Mesenchymal stem cell (in vitro differentiated cells and primary cell): ENCODE measurements around the gene SDC1.
"Not testable (repeated sequence)": the region's sequence is repeated elsewhere in the genome, so short reads cannot be mapped to it uniquely, and the experiment has no call there.

Experiments used
- DNase-seq: peaks from one replicate; pipeline ENCODE4 v3.0.0-alpha.2; 2013
- H2AFZ ChIP-seq: one replicate; pipeline ENCODE4 v1.6.1; 2013; ENCODE audit warnings: low read depth, mild to moderate bottlenecking, control low read depth, inconsistent platforms, low read length, moderate library complexity
- H2AK5ac ChIP-seq: 2 replicates; pipeline ENCODE4 v1.6.1; 2013; ENCODE audit warnings: low read length, moderate library complexity, mild to moderate bottlenecking, inconsistent platforms; ENCODE audit not compliant: severe bottlenecking
- H2BK120ac ChIP-seq: one replicate; pipeline ENCODE4 v1.6.1; 2013; ENCODE audit warnings: low read depth, mild to moderate bottlenecking, inconsistent platforms, low read length, moderate library complexity
- H2BK12ac ChIP-seq, 2 experiments: one replicate each; pipeline ENCODE4 v1.6.1; 2013; ENCODE audit warnings: inconsistent platforms in 2 of 2, low read length in 2 of 2, mild to moderate bottlenecking in 2 of 2, moderate library complexity in 2 of 2, control low read depth in 1 of 2
- H2BK15ac ChIP-seq: one replicate; pipeline ENCODE4 v1.6.1; 2013; ENCODE audit warnings: mild to moderate bottlenecking, low read depth, inconsistent platforms; ENCODE audit not compliant: poor library complexity, severe bottlenecking
- H2BK5ac ChIP-seq: 2 replicates; pipeline ENCODE4 v1.6.1; 2013; ENCODE audit warnings: low read depth, mild to moderate bottlenecking, low read length, control low read depth, inconsistent platforms; ENCODE audit not compliant: poor library complexity, severe bottlenecking
- H3K14ac ChIP-seq, 2 experiments: one replicate each; pipeline ENCODE4 v1.6.1; 2013; ENCODE audit warnings: inconsistent platforms in 2 of 2, low read length in 2 of 2, control low read depth in 1 of 2, mild to moderate bottlenecking in 1 of 2, moderate library complexity in 1 of 2
- H3K18ac ChIP-seq, 2 experiments: one replicate each; pipeline ENCODE4 v1.6.1; 2013; ENCODE audit warnings: inconsistent platforms in 2 of 2, low read length in 2 of 2, control low read depth in 1 of 2, low read depth in 1 of 2, mild to moderate bottlenecking in 1 of 2
- H3K23ac ChIP-seq, 2 experiments: one replicate each; pipeline ENCODE4 v1.6.1; 2013; ENCODE audit warnings: inconsistent platforms in 2 of 2, low read length in 2 of 2, mild to moderate bottlenecking in 2 of 2, moderate library complexity in 2 of 2, control low read depth in 1 of 2
- H3K27ac ChIP-seq: 2 replicates; pipeline ENCODE4 v1.5.1; 2013; ENCODE audit warnings: mild to moderate bottlenecking, moderate library complexity, low read length, control low read depth, inconsistent platforms; ENCODE audit not compliant: poor library complexity, severe bottlenecking
- H3K27me3 ChIP-seq, 2 experiments: 2 replicates each; pipeline versions ENCODE4 v1.6.1 to v1.7.0; 2013; ENCODE audit warnings: low read length in 2 of 2, mild to moderate bottlenecking in 2 of 2, moderate library complexity in 2 of 2, control low read depth in 1 of 2, inconsistent platforms in 1 of 2; ENCODE audit not compliant: control insufficient read depth in 1 of 2, insufficient read depth in 1 of 2
- H3K36me3 ChIP-seq, 2 experiments: 2 replicates each; pipeline versions ENCODE4 v1.6.1 to v1.7.0; 2013; ENCODE audit warnings: low read length in 2 of 2, control low read depth in 1 of 2, inconsistent platforms in 1 of 2, low read depth in 1 of 2, mild to moderate bottlenecking in 1 of 2; ENCODE audit not compliant: insufficient read depth in 2 of 2, control insufficient read depth in 1 of 2
- H3K4ac ChIP-seq, 2 experiments: one replicate each; pipeline ENCODE4 v1.6.1; 2013; ENCODE audit warnings: inconsistent platforms in 2 of 2, low read length in 2 of 2, mild to moderate bottlenecking in 2 of 2, moderate library complexity in 2 of 2, control low read depth in 1 of 2, low read depth in 1 of 2
- H3K4me1 ChIP-seq: 2 replicates; pipeline ENCODE4 v1.6.1; 2013; ENCODE audit warnings: low read depth, low read length, control low read depth; ENCODE audit not compliant: control insufficient read depth, insufficient read depth
- H3K4me2 ChIP-seq: 2 replicates; pipeline ENCODE4 v1.6.1; 2013; ENCODE audit warnings: low read length, mild to moderate bottlenecking, inconsistent platforms; ENCODE audit not compliant: poor library complexity, severe bottlenecking
- H3K4me3 ChIP-seq, 2 experiments: 2 replicates each; pipeline versions ENCODE4 v1.5.1 to v1.7.0; 2013; ENCODE audit warnings: low read length in 2 of 2, mild to moderate bottlenecking in 2 of 2, control low read depth in 1 of 2, low read depth in 1 of 2; ENCODE audit not compliant: insufficient read depth in 1 of 2
- H3K79me1 ChIP-seq: replicated peaks from 2 replicates; pipeline ENCODE4 v1.6.1; 2013; ENCODE audit warnings: mild to moderate bottlenecking, control low read depth, low read length, inconsistent platforms; ENCODE audit not compliant: poor library complexity, severe bottlenecking
- H3K9ac ChIP-seq: 2 replicates; pipeline ENCODE4 v1.7.0; 2013; ENCODE audit warnings: mild to moderate bottlenecking, low read length, moderate library complexity
- H3K9me3 ChIP-seq: 2 replicates; pipeline ENCODE4 v1.7.0; 2013; ENCODE audit warnings: mild to moderate bottlenecking, low read length; ENCODE audit not compliant: control insufficient read depth
- H4K8ac ChIP-seq: one replicate; pipeline ENCODE4 v1.6.1; 2013; ENCODE audit warnings: inconsistent platforms, mild to moderate bottlenecking, low read length, moderate library complexity
- H4K91ac ChIP-seq: one replicate; pipeline ENCODE4 v1.6.1; 2013; ENCODE audit warnings: mild to moderate bottlenecking, low read length, inconsistent platforms
- WGBS: methylation state at CpG from one replicate; pipeline ENCODE4 v1.1.7; 2013; ENCODE audit warnings: mixed read lengths; 5-methylcytosine and 5-hydroxymethylcytosine counted together

The SDC1 gene

DNA sequence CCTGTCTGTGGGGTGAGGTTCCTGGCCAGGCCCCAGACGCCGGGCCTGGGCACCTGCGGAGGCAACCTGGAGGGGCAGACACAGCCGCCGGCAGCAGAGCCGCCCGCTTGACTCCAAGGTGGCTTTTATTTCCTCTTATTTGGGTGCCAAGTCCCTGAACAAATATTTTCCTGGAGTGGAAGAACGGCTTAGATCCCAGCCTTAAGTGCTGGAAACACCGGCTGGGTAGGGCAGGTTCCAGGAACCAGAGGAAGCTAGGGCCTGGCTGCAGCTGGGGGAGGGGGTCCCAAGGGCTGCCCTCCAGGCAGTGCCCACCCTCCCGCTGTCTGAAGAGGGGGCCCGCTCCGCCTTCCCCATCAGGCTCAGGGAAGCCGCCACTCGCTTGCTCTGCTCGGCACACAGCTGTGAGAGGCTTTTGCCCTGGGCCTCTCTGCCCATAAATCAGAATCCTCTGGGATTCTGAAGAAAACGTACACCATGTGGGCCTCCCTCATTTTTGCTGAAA is 28.2 kb downstream of the SDC1 start:
- WGBS = 57% methylated on average over 16 of the region's 16 CpGs
- H3K23ac ChIP-seq = no peak overlapping the region
- no peak overlapping the region for H2AK5ac ChIP-seq
- no peak overlapping the region for H3K4me3 ChIP-seq
- no peak overlapping the region for H2AFZ ChIP-seq
- H2BK12ac ChIP-seq = no peak overlapping the region
- H3K4me2 ChIP-seq = no peak overlapping the region
- H2BK5ac ChIP-seq = no peak overlapping the region
- H3K18ac ChIP-seq = peak overlapping the region; percentile 3 to 62
- H3K9me3 ChIP-seq = no peaks in the 10 kb centered on the region
- H3K4me1 ChIP-seq = peaks cover 4% of the 10 kb centered on the region
- H4K91ac ChIP-seq = no peak overlapping the region
- H2BK120ac ChIP-seq = no peak overlapping the region
- DNase-seq = no peak
- H4K8ac ChIP-seq = peak overlapping the region; percentile 68
- H3K4ac ChIP-seq = peak overlapping the region in 1 of 2 experiments; percentile 26
- H3K27me3 ChIP-seq = no peaks in the 10 kb centered on the region
- no peak overlapping the region for H3K27ac ChIP-seq
- no peak overlapping the region for H3K14ac ChIP-seq
- H3K36me3 ChIP-seq = peaks cover 18 to 21% of the 10 kb centered on the region in 2 experiments
- no peak overlapping the region for H3K9ac ChIP-seq
- H3K79me1 ChIP-seq = peaks cover 1% of the 10 kb centered on the region
- H2BK15ac ChIP-seq = peak overlapping the region; percentile 12

DNA sequence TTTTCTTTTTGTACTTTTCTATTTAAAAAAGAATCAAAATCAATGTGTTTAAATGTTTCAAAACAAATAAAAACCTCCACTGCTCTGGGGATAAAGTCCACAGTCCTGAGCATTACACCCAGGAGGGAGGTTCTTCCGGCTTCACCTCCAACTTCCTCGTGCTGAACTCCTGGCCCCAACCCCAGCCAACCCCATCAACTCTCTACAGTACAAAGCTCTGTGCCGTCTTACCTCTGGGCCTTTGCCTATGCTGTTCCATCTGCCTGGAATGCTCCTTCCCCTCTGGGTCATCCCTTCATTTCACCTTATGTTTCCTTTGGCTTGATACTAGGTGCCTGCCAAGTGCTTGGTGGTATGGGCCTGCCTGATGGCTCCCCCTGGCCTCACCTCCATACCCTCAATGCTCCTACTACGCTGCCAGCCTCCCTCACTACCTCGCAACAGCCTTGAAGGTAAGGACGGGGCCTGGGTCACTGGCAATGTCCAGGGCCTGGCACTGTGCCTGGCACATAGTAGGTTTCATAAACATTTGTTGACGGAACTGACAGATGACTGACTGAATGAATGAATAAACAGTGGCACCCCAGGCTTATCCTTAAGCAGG is 28.8 kb downstream of the SDC1 start:
- peaks cover 1% of the 10 kb centered on the region for H3K79me1 ChIP-seq
- no peak overlapping the region for H3K14ac ChIP-seq
- H3K18ac ChIP-seq = peak overlapping the region; percentile 3 to 7
- H2BK120ac ChIP-seq = no peak overlapping the region
- H3K9ac ChIP-seq = no peak overlapping the region
- H4K91ac ChIP-seq = no peak overlapping the region
- no peak overlapping the region for H3K23ac ChIP-seq
- WGBS = 93% methylated on average over 7 of the region's 7 CpGs
- no peak overlapping the region for H3K4me2 ChIP-seq
- no peak overlapping the region for H3K4me3 ChIP-seq
- peaks cover 12 to 16% of the 10 kb centered on the region in 2 experiments for H3K36me3 ChIP-seq
- H4K8ac ChIP-seq = no peak overlapping the region
- H2BK15ac ChIP-seq = no peak overlapping the region
- H3K27me3 ChIP-seq = no peaks in the 10 kb centered on the region
- no peak overlapping the region for H2BK5ac ChIP-seq
- no peak overlapping the region for H2AK5ac ChIP-seq
- no peak for DNase-seq
- H3K9me3 ChIP-seq = no peaks in the 10 kb centered on the region
- no peak overlapping the region for H3K27ac ChIP-seq
- H2AFZ ChIP-seq = no peak overlapping the region
- peak overlapping the region in 1 of 2 experiments; percentile 26 for H3K4ac ChIP-seq
- no peak overlapping the region for H2BK12ac ChIP-seq
- H3K4me1 ChIP-seq = peaks cover 5% of the 10 kb centered on the region

DNA sequence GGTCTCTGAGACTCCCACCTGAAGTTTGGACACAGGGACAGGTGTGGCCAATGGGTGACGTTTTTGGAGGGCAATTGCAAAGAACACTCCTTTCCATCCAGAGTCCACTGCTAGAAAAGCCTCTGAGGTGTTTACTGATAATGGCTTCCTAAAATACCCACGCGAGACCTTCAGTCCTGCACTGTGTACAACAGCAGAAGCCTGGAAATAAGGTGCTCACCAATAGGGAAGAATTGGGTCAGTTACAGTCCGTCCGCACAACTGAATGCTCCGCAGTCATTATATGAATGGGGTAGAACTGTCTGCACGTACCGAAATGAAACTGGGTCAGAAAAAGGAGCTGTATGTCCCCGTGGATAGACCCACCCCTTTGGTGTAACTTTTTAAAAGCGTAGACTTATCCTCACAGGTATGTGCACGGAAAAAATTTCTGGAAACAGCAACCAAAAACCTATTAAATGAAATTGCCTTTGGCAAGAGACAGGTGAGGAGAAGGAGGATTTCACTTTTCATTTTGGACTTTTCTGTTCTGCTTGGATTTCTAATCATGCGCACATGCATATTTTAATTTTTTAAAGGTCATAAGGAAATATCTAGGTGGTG is 29.4 kb downstream of the SDC1 start:
- Histone ChIP-seq H2AFZ (no peak overlapping the region), H3K4me3 (no peak overlapping the region), H2BK15ac (no peak overlapping the region)

DNA sequence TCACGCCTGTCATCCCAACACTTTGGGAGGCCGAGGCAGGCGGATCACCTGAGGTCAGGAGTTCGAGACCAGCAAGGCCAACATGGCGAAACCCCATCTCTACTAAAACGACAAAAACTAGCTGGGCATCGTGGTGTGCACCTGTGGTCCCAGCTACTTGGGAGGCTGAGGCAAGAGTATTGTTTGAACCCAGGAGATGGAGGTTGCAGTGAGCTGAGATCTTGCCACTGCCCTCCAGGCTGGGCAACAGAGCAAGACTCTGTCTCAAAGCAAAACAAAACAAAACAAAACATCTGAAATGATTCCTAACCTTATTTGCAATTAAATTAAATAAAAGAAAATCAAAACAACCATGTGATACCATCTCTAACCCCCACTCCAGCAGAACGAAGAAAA is 29.9 kb downstream of the SDC1 start:
- not testable (repeated sequence) for H3K27ac ChIP-seq, DNase-seq, H3K36me3 ChIP-seq, H3K18ac ChIP-seq, H3K4ac ChIP-seq, H2BK120ac ChIP-seq, H2BK5ac ChIP-seq, H3K79me1 ChIP-seq, H3K9ac ChIP-seq, H2BK12ac ChIP-seq, H3K14ac ChIP-seq, H3K4me2 ChIP-seq, H2AK5ac ChIP-seq, H3K27me3 ChIP-seq, H3K23ac ChIP-seq, H4K91ac ChIP-seq, H4K8ac ChIP-seq, H3K9me3 ChIP-seq, H2AFZ ChIP-seq, H2BK15ac ChIP-seq, H3K4me3 ChIP-seq
- 85% methylated on average over 8 of the region's 8 CpGs for WGBS
- H3K4me1 ChIP-seq = peaks cover 10% of the 10 kb centered on the region

More for the DNA sequence above, 29.4 kb downstream of the SDC1 start:
- Histone ChIP-seq H2BK5ac (no peak overlapping the region), H3K14ac (no peak overlapping the region), H3K36me3 (peaks cover 6 to 10% of the 10 kb centered on the region in 2 experiments), H3K79me1 (peaks cover 1% of the 10 kb centered on the region), H2BK12ac (no peak overlapping the region), H2BK120ac (no peak overlapping the region), H3K4me1 (peaks cover 7% of the 10 kb centered on the region), H3K23ac (no peak overlapping the region), H3K18ac (no peak overlapping the region), H2AK5ac (no peak overlapping the region), H3K4me2 (no peak overlapping the region), H3K27ac (no peak overlapping the region), H4K91ac (no peak overlapping the region), H3K9ac (no peak overlapping the region), H3K4ac (no peak overlapping the region), H3K9me3 (no peaks in the 10 kb centered on the region), H4K8ac (no peak overlapping the region), H3K27me3 (no peaks in the 10 kb centered on the region)
- WGBS = 95% methylated on average over 9 of the region's 12 CpGs
- no peak for DNase-seq
